HG03439 (cell line): ENCODE results near the gene HOOK1.

Experiments used
- ATAC-seq: cut with Tn5 transposase; IDR thresholded peaks from one replicate; pipeline ENCODE4 v1.9.1; 2021; ENCODE audit warnings: mild to moderate bottlenecking, moderate library complexity; ENCODE audit not compliant: unreplicated experiment

HOOK1 gene

DNA sequence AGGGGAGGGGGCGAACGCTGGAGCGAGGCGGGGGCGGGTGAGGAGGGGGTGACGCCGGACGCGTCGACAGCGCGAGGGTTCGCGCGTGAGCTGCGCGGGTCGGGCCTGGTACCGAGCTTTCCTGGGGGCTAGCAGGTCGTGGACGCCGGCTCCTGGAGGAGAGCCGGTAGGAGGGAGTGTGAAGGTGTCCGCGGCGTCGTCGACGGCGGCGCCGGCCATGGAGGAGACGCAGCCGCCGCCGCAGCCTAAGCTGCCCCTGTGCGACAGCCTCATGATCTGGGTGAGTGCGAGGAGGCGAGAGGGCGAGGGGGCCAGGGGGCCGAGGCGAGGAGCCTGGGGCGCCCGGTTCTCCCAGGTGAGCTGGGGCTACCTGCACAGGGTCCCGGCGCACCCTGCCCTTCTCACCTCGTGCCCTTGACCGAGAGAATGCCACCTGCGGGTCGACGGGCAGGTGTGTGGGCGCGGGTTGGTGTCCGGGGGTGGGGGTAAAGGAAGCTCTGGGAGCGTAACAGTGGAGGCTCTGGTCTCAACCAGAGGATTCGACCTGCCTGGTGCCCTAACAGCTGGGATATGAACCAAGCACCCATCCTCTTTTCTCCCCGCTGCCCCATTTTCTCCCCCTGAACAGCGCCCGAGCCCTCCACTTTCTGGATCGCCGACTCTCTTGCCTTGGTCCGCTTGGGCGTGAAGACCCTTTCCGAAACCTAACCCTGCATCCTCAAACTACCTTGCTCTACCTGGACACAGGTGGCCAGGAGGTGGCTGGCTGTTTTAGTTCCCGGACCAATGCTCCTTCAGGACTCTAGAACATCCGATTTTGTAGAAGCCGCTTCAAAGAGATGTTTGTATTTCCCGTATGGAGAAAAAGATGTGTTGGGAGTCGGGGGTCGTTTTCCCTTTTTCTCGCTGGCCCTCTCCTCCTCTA, at the start of gene HOOK1:
Gene HOOK1, plus strand, starts transcription at position 49 of the 925 bp plus-strand sequence. Its CDS starts 169 bp downstream, at position 218.
- ATAC-seq: peak; percentile 34

DNA sequence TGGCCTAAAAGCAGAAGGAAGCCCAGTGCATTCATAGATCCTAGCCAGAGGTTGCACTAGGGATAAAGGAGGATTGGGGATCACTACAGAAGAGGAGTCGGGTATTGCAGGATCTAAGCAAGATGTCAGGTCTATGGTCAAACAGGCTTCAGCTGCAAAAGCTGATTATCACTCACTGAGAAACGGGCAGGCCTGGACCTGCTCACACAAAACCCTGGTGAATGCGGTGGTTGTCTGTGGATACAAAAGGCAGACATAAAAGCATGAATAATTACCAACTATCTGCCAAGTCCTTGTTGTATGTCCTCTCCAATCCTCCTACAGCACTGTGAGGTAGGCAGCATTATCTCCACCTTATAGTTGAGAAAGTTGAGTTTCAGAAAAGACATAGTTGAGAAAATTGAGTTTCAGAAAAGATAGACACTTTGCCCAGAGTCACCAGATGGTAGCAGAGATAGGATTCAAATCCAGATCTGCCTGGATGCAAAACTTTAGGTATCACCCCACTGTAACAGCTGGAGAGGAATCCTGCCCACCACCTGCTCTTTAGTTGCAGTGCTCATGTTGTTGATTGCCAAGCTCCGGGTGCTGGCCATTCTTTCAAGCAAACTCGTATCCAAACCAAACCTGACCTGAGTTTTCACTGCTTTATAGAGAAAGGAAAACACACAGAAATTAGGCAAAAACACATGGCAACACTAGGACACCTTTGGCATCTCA, 49.6 kb upstream of the HOOK1 start:
- ATAC-seq: no peak

DNA sequence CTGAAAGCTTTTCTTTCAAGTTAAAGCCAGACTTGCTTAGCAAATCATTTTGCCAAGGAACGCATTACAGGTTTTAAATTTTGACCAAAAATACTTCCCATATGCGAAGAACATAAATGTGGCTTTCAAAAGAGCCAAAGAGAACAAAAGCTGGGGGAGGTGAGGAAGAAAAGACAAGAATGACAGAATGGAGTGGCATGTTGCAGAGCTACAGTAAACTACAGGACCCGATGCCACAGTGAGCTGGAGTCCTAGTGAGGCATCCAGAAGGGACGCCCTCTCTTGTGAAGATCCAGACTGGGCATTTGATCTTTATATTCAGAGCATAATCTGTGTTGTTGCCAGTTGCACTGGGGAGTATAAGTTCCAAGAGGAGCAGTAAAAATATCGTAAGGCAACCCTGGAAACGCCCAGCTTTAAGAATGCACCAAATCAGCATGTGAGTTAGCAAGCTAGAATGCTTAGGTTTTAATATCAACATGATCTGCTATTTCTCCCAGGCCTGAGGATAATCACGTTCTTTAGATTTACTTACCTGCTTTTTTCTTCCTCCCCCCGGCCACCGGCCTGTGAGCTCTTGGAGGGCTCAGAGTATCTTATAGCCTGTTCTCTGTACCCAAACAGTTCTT, 48.4 kb upstream of the HOOK1 start:
- ATAC-seq: no peak

DNA sequence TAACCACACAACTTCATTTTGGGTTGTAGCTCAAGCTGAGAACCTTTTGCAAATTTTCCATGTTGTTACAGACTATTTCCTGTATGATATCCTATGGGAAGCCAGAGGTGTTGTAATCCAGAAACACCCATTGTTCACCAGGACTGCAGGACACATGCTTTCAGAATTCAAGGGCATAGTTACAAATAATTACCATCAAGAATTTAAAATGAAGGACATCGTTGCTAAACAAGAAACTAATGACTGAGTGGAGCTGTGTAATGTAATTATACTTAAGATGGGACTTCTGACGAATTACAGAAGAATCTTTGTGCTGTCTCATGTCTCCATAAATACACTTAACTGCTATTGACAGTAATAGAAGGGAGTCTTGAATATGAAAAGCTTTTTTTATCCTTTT, 47.6 kb upstream of the HOOK1 start:
- ATAC-seq: no peak

DNA sequence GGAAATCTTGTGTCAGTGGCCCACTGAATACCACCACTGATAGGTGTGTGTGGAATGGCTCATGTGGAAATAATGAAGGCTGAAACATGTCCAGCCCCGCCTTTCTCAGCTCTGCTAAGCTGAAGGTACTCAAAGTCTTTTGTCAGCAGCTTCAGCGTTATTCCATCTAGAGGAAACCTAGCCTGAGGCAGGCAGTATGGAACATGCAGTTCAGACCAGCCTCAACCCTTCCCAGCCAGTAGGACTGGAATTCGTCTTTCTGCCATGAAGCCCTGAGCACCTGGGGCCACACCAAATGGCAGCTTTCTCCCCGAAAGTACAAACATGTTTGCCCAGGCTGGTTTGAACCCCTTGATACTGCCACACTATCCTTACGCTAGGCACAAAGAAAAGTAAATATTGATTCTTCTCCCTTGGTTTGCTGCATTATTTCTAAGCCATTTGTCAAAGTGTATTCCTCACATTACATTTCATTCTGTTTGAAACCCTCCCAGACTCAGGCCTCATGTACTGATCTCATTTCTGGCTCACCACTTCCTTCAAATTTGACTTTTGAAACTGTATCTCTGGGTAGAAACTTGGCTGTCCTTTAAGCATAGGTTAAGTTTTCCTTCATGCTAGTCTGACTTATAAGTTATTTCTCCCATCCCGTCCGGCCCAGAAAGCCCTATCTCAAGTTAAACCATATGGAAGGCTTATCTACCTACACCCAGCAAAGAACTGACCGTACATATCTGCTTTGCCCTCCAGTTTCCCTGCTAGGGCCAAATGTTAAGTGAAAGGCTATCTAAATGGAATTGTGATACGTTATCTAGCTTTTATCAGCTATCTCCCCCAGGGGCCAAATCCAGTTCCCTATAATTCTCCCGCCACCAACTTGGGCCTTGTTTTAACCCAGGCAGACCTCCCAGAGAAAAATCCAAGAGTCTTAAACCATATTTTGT, 45.7 kb upstream of the HOOK1 start:
- ATAC-seq: no peak

DNA sequence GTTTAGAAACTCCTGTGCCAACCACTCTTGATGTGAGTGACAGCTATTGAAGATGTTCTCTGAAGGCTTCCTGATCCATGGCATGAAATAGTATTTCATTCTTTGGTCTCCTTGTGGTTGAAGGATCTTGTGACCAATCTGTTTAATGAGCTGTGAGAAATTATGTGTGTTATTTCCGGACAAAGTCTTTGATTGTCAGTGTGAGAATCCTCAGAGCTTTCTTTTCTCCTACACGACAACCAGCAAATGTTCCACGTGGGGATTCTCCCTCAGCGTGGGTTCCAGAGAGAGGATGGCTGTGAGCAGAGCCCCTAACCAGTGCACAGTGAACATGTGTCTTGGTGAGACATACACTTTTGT, 45.0 kb upstream of the HOOK1 start:
- ATAC-seq: no peak

DNA sequence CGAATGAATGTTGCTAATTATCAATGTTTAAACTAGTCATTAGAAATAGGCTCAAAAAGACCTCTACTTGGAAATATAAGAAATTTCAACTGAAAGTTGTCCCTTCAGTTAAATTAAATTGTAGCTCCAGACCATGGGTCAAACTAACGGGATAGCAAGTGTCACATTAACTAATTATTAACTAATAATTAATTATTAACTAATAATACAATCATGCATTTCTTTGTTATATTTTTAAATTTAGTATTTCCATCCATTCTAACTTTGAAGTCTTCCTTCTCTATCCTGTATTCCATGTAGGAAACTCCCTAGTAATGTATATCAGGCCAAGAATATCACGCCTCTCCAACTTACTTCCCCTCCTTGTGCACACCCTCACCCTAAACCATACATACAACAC, 43.4 kb upstream of the HOOK1 start:
- no peak for ATAC-seq

DNA sequence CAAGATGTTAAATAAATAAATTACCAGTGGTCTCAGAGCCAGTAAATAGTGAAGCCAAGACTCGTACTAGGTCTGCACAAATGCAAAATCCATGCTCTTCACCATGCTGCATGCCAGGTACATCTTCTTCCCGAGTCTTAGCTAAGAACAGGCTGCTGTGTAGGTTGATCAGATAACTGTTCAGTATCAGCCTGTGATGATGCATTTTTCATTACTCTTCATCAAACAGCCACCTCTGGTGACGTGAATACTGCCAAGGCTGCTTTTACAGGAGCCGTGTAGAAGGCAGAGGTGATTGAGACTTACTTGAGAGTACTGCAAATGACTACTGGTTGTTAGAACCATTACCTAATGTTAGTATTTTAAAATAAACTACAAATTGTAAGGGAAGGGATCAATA, 39.3 kb upstream of the HOOK1 start:
- no peak for ATAC-seq

DNA sequence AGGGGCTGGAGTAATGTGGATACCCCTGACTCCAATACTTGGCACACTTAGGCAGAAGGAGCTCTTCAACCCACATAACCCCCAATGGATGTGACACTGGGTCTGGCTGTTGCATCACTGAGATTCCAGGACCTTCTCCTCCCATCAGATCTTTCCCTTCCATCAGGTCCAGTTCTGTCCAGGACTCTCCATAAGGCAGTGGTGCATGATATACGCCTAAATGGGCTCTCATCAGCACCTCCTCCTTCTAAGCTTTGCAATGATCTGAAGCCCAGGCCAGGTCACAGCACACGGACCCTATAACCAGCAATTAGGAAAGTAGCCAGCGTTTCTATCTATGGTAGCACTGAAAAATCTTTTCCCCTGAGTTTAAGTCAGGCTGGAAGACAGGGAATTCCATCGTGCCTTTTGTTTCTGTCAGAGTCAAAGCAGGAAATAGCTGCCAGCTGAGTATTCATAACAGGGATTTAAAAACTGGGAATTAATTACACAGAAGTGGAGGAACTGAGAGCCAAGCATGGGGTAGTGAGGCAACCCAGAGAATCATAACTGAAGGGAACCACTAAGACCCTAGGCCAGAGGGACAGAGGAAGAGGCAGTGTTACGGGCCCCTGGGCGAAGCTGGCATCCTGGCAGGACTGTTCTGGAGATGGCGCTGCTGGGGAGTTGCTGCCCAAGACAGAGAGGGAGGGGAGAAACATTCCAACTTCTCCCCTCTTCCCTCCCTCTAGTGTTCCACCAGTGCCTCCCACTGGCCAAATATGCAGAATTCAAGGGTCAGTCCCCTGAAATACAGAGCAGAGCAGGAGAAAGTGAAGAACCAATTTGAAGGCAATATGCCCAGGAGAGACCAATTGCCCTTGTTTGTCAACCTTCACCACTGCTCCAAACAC, 37.5 kb upstream of the HOOK1 start:
- ATAC-seq: no peak

DNA sequence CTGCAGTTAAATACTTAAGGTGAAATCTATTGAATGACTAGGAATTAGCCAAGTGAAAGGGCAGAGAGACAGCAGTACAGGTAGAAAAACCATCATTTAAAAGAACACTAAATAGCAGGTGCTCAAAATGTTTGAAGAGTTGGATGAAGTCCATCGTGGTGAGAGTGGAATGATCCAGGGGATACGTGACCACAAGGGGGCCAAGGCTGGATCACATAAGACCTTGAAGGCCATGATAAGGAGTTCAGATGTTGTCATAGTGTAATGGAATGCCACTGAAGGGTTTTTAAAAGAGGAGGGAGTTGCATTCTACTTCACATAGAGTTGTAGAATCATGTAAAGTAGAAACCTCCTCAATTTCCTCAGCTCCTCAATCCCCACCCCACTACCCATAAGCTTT, 34.8 kb upstream of the HOOK1 start:
- no peak for ATAC-seq

DNA sequence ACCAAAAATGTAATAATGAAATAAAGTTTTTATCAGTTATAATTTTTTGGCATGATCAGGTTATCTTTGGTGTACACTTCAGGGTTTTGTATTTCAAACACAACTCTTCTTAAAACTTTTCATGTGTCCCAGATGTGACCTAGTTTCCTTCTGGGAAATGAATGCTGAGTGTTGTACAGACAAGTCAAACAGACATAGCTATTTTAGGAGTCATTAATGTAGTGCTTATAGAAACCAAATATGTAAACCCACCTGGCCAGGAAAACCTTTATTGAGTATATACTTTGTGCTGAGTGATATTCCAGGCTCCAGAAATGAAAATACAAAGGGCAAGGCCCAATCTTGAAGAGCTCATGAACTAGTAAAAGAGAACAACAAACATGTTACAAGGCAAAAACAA, 25.9 kb upstream of the HOOK1 start:
- ATAC-seq: no peak

DNA sequence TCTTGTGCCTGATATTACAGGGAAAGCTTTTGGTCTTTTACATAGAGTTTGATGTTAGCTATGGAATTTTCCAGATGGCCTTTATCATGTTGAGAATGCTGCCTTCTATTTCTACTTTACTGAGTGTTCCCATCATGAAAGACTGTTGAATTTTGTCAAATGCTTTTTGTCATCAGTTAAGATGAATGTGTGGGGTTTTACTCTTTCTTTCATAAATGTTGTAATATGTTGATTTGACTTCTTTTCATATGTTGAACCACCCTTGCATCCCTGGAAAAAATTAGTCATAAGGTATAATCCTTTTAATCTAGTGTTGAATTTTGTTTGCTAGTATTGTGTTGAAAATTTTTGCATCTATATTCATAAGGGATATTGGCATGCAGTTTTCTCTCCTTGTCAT, 16.1 kb upstream of the HOOK1 start:
- ATAC-seq: no peak

DNA sequence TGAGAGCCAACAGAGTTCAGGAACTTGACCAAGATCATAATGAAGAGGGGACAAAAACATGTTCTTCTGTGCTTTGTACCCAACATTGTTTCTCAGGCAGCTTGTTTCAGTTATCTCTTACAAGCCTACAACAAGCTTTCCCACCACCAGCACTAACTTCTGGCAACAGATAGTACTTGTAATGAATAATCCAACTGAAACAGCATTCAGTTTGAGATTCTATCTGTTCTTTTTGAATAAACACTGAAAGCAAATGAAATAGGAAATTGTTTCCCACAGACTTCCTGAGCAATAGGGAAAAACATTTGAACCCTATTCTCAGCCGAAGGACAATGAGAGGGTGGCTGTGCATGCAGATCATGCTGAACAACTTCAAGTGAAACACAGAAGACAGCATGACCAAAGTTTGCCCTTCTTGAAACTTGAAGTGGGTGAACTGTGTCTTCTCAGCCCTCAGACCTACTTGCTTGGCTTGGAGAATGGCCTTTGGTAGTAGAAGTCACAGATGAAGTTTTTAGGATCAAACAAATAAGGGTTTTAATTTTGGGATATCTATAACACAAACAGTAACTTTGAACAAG, 11.2 kb upstream of the HOOK1 start:
- ATAC-seq: no peak

DNA sequence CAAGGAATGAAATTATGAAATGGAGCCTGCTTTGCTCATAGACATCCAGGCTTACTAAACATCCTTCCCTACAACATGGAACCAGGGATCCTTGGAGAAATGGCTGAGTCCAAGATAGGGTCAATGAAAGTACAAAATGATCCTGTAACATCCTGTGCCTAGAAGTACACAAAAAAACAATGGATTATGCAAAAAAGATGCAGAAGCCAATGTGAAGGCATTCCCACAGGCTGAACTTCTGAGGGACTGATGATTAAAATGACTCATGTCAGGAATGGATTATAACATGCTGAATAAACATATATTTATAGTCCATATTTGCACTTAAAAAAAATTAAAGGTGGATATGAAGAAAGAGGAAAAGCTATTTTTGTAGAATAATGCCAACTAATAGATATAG, 10.4 kb upstream of the HOOK1 start:
- no peak for ATAC-seq

DNA sequence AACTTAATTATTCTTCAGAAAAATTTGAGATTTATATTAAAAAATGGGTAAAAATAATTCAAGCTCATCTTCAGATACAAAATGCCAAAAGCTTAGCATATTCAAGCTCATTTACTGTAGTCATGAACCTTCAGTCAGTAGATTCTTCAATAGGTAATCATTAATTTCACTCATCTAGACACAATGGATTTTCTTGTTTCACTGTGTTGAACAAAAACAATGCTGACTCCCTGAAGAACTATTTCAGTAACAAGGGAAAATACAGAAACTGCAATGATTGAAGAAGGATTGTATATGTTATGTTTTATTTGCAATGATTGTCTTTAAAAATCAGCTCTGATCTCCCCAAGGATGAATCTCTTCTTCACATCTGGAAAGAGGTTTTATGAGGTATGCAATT, 9.2 kb upstream of the HOOK1 start:
- ATAC-seq: no peak

DNA sequence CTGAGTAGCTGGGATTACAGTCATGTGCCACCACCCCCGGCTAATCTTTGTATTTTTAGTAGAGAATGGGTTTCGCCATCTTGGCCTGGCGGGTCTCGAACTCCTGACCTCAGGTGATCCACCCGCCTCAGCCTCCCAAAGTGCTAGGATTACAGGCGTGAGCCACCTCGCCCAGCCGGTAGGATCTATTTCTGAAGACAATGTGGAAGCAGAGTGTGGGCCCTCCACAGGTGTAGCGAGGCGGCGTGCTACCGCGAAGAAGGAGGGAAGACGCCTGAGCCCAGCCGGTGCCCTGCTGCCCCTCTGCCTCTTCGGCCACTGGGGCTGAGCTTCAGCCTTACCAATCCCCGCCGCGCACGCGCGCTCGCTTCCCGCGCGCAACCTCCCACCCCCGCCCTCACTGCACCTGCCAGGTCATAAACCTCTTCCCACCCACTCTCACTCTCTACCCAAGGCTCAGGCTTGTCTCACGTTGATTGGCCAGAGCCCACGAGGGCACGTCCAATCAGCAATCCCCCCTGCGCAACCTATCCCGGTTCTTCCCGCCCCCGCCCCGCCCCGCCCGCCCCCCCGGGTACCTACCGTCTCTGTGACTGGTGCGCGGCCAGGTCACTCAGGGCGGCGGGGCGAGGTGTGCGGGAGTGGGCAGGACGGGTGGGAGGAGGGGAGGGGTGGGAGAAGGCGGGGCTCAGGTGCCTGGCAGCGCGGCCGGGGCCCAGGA, 409 bp upstream of the HOOK1 start:
- ATAC-seq: peak; percentile 98

DNA sequence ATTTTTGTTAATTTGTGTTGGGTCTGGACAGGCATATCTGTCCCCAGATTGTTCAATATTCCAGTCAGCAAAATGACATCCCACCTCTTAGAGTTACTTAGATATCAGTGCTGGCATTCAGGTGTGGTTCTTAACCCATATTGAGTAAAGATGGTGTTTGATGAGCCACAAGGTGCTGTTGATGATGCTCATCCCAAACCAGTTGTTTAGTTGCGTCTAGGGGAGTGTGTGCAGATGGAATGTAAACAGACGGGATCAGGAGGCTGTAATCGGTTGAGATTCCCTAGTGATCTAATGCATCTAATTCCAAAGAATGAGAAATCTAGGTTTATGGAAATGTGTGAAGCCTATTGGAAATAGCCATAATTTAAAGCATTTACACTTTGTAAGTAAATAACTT, 1.1 kb downstream of the HOOK1 start:
- ATAC-seq: no peak

DNA sequence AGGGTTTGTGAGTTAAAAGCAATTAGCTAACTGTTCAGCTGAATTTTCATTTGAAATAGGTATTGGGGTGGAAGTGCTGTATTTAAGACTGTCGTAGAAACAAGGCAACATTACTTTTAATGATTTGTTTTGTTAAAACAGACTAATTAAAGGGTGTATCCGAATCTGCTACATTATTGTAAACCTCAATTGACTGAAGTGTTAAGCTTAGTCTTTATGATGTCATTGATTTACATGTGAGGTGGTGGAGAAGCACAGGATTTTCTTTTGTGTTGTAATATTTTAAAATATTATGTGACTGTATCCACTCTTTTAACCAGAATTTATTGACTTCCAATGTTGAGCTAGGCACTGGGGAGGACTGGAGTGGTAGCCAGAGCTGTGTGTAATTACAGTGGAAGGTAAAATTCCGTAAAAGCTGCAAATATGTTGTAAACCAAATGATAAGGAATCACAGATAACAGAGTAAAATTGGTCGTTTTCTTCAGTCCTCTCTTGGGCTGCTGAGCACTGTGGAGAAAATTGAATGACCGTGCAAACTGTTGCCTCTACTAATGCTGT, 1.6 kb downstream of the HOOK1 start:
- no peak for ATAC-seq
